Esophagus squamous epithelium (tissue), 5 donors: ENCODE data around the gene ATF4. TPM values are rescaled to one million over a fixed set of nuclear protein-coding genes. Genes with fewer than 3 reads are reported as not detected.
A peak's percentile ranks its signal among the peaks of the same experiment; 100 is the strongest.
"Not testable (repeated sequence)": the region's sequence is repeated elsewhere in the genome, so short reads cannot be mapped to it uniquely, and the experiment has no call there.

ENCODE experiments used
- DNase-seq: peaks from one replicate; lab custom pipeline; 2025; lab: John Stamatoyannopoulos, UW
- H3K27ac ChIP-seq, 4 donors: fragments of 200-600 bp; sonication (generic); one replicate each; pipeline ENCODE4 v1.5.1; 2016 to 2019; ENCODE audit warnings: mild to moderate bottlenecking in 1 of 4
- H3K27me3 ChIP-seq, 4 donors: fragments of 200-600 bp; sonication (generic); 1 replicate in 3 of 4; 2 replicates in 1 of 4; pipeline versions ENCODE4 v1.5.1 to v1.6.0; 2017 to 2021; ENCODE audit warnings: antibody characterized with exemption in 1 of 4
- H3K36me3 ChIP-seq, 3 donors: fragments of 200-600 bp; sonication (generic); one replicate each; pipeline ENCODE4 v1.5.1; 2016 to 2019
- H3K4me1 ChIP-seq, 3 donors: fragments of 200-600 bp; sonication (generic); one replicate each; pipeline ENCODE4 v1.5.1; 2017 to 2019
- H3K4me3 ChIP-seq, 4 donors: fragments of 200-600 bp; sonication (generic); 1 replicate in 3 of 4; 2 replicates in 1 of 4; pipeline ENCODE4 v1.5.1; 2016 to 2019; ENCODE audit warnings: mild to moderate bottlenecking in 2 of 4, moderate library complexity in 1 of 4
- H3K9me3 ChIP-seq, 3 donors: fragments of 200-600 bp; sonication (generic); one replicate each; pipeline ENCODE4 v1.5.1; 2016 to 2019
- CTCF ChIP-seq, 6 experiments: fragments of 450-650 bp in 4 of 6; fragments of 200-600 bp in 2 of 6; sonication (generic) in 2 of 6; IDR thresholded peaks; one replicate each; pipeline ENCODE4 v1.5.1; 2016 to 2019; ENCODE audit warnings: antibody characterized with exemption in 6 of 6, mild to moderate bottlenecking in 4 of 6, moderate library complexity in 4 of 6
- POLR2A ChIP-seq, 4 donors: fragments of 450-650 bp; IDR thresholded peaks; one replicate each; pipeline ENCODE4 v1.6.1; 2017; ENCODE audit warnings: antibody characterized with exemption in 4 of 4, mild to moderate bottlenecking in 4 of 4, moderate library complexity in 3 of 4
- WGBS, 2 donors: methylation state at CpG; one replicate each; pipeline ENCODE4 v1.1.5; 2018; 5-methylcytosine and 5-hydroxymethylcytosine counted together
- intact Hi-C: fragments of 100-400 bp; cut with DNase I; formaldehyde crosslinking; loops from one replicate; pipeline ENCODE4 v1.15.0; 2022
- total RNA-seq, 4 donors: library from RNA; depleted of rRNA; stranded (reverse); fragments of >200 nt; gene quantifications; one replicate each; pipeline ENCODE4 v1.1.0, GENCODE V29; 2016
- donor health status: DM: yes; HTN: yes; CAD: no.

ATF4 gene
- total RNA-seq, 4 donors from 2014 or later, result 170 to 288 (median 234) TPM

GRCh38 chr22:39515266-39516050 is 4.9 kb upstream of the ATF4 start:
- no peak for DNase-seq
- no peaks in the 10 kb centered on the region for H3K27me3 ChIP-seq
- peaks cover 0 to 73% (median 30%) of the 10 kb centered on the region in 3 donors for H3K36me3 ChIP-seq
- H3K4me3 ChIP-seq, result no peak overlapping the region
- peaks cover 7 to 28% (median 8%) of the 10 kb centered on the region in 3 donors for H3K4me1 ChIP-seq
- no peak overlapping the region for H3K27ac ChIP-seq
- no peak for TF ChIP-seq POLR2A (IDR thresholded peaks at IDR 0.05)
- intact Hi-C loops, result loop anchor here (10.0 kb wide), 1 partner anchor 171 kb away; the partner anchor contains the start of gene SYNGR1
- no peaks in the 10 kb centered on the region for H3K9me3 ChIP-seq
- WGBS, 2 donors, result 84 to 90% methylated on average over 10 to 12 of the region's 12 CpGs

- no peak for DNase-seq
Observed at GRCh38 chr22:39517470-39517869, 2.9 kb upstream of the ATF4 start.

GRCh38 chr22:39518144-39518786 is 2.1 kb upstream of the ATF4 start:
- WGBS, 2 donors, result 47 to 62% methylated on average over 3 to 5 of the region's 5 CpGs
- Histone ChIP-seq H3K4me1 (peaks cover 25 to 50% (median 27%) of the 10 kb centered on the region in 3 donors), H3K4me3 (no peak overlapping the region), H3K9me3 (no peaks in the 10 kb centered on the region), H3K36me3 (peaks cover 20 to 68% (median 33%) of the 10 kb centered on the region in 3 donors), H3K27ac (peak overlapping the region; percentile 99 to 100 (median 100)), H3K27me3 (no peaks in the 10 kb centered on the region)
- TF ChIP-seq CTCF (IDR thresholded peaks at IDR 0.05) (no peak), POLR2A (IDR thresholded peaks at IDR 0.05) (no peak)
- no peak for DNase-seq
- intact Hi-C loops, result loop anchor here (10.0 kb wide), 1 partner anchor 173 kb away; the partner anchor contains the start of gene SYNGR1

More at GRCh38 chr22:39517470-39517869, 2.9 kb upstream of the ATF4 start:
- intact Hi-C loops, result loop anchor here (10.0 kb wide), 1 partner anchor 173 kb away; the partner anchor contains the start of gene SYNGR1
- no peak for TF ChIP-seq CTCF (IDR thresholded peaks at IDR 0.05)
- TF ChIP-seq POLR2A (IDR thresholded peaks at IDR 0.05), result no peak
- Histone ChIP-seq H3K4me1 (peaks cover 17 to 42% (median 19%) of the 10 kb centered on the region in 3 donors), H3K27ac (no peak overlapping the region), H3K36me3 (peaks cover 14 to 68% (median 37%) of the 10 kb centered on the region in 3 donors), H3K27me3 (no peaks in the 10 kb centered on the region), H3K4me3 (no peak overlapping the region), H3K9me3 (no peaks in the 10 kb centered on the region)
- WGBS, 2 donors, result 75 to 88% methylated on average over 3 of the region's 3 CpGs

GRCh38 chr22:39518996-39519680 is 1.2 kb upstream of the ATF4 start:
- peaks cover 25 to 53% (median 36%) of the 10 kb centered on the region in 3 donors for H3K4me1 ChIP-seq
- H3K27ac ChIP-seq, result peak overlapping the region; percentile 99 to 100 (median 100)
- intact Hi-C loops, result loop anchor here (10.0 kb wide), 1 partner anchor 174 kb away; the partner anchor contains the start of gene SYNGR1
- peak overlapping the region; percentile 92 to 99 (median 97) for H3K4me3 ChIP-seq
- peaks cover 20 to 67% (median 30%) of the 10 kb centered on the region in 3 donors for H3K36me3 ChIP-seq
- no peak for DNase-seq
- TF ChIP-seq POLR2A (IDR thresholded peaks at IDR 0.05), result no peak
- no peak for TF ChIP-seq CTCF (IDR thresholded peaks at IDR 0.05)
- no peaks in the 10 kb centered on the region for H3K9me3 ChIP-seq
- H3K27me3 ChIP-seq, result no peaks in the 10 kb centered on the region
- 6 to 10% methylated on average over 18 to 22 of the region's 24 CpGs for WGBS, 2 donors

- peak; percentile 94 for DNase-seq
- H3K4me1 ChIP-seq, result peaks cover 25 to 57% (median 42%) of the 10 kb centered on the region in 3 donors
- H3K9me3 ChIP-seq, result no peaks in the 10 kb centered on the region
- H3K36me3 ChIP-seq, result peaks cover 20 to 67% (median 30%) of the 10 kb centered on the region in 3 donors
- intact Hi-C loops, result loop anchor here (10.0 kb wide), 1 partner anchor 175 kb away; the partner anchor contains the start of gene SYNGR1
- H3K27me3 ChIP-seq, result no peaks in the 10 kb centered on the region
- H3K27ac ChIP-seq, result peak overlapping the region; percentile 99 to 100 (median 100)
- peak in 3 of 6 experiments; percentile 27 to 38 (median 30) for TF ChIP-seq CTCF (IDR thresholded peaks at IDR 0.05)
- peak in 3 of 4 donors; percentile 38 to 81 (median 56) for TF ChIP-seq POLR2A (IDR thresholded peaks at IDR 0.05)
- peak overlapping the region; percentile 92 to 99 (median 97) for H3K4me3 ChIP-seq
- 0 to 2% methylated on average over 11 of the region's 47 CpGs for WGBS, 2 donors
Observed at GRCh38 chr22:39519681-39520225, 609 bp upstream of the ATF4 start.

GRCh38 chr22:39521106-39521885 is 934 bp downstream of the ATF4 start:
- H3K36me3 ChIP-seq, result peaks cover 20 to 61% (median 28%) of the 10 kb centered on the region in 3 donors
- H3K9me3 ChIP-seq, DNase-seq, intact Hi-C loops, H3K27me3 ChIP-seq: not testable (repeated sequence)
- peaks cover 25 to 72% (median 45%) of the 10 kb centered on the region in 3 donors for H3K4me1 ChIP-seq
- 0 to 2% methylated on average over 8 to 22 of the region's 28 CpGs for WGBS, 2 donors
- H3K4me3 ChIP-seq, result peak overlapping the region; percentile 92 to 99 (median 97)
- peak overlapping the region; percentile 99 to 100 (median 100) for H3K27ac ChIP-seq
